Neural cell (in vitro differentiated cells): Measurements from ENCODE around the gene MRPL19. TPM values are rescaled to one million over a fixed set of nuclear protein-coding genes. Genes with fewer than 3 reads are reported as not detected.

Experiments used
- H2AFZ ChIP-seq: fragments of 200-600, 300-800 bp; sonication (generic), shearing (Covaris generic); 2 replicates; pipeline ENCODE4 v1.6.0; 2014; ENCODE audit warnings: low read depth, mild to moderate bottlenecking, antibody characterized with exemption, low read length, moderate library complexity
- H3F3A ChIP-seq: fragments of 200-600 bp; shearing (Covaris generic); 2 replicates; pipeline ENCODE4 v1.6.1; 2016; ENCODE audit warnings: mild to moderate bottlenecking, moderate library complexity, mixed read lengths, antibody characterized with exemption, low read length; ENCODE audit not compliant: insufficient read depth, poor library complexity, severe bottlenecking
- H3K27ac ChIP-seq: fragments of 200-600, 300-800 bp; sonication (generic), shearing (Covaris generic); 2 replicates; pipeline ENCODE4 v1.5.1; 2014; ENCODE audit warnings: mild to moderate bottlenecking, low read length, moderate library complexity
- H3K27me3 ChIP-seq: fragments of 300-800, 200-600 bp; sonication (generic), shearing (Covaris generic); 2 replicates; pipeline ENCODE4 v1.6.0; 2014; ENCODE audit warnings: mild to moderate bottlenecking, low read depth, low read length, moderate library complexity; ENCODE audit not compliant: insufficient read depth
- H3K36me3 ChIP-seq: fragments of 300-800, 200-600 bp; sonication (generic), shearing (Covaris generic); 2 replicates; pipeline ENCODE4 v1.5.1; 2014; ENCODE audit warnings: mild to moderate bottlenecking, antibody characterized with exemption, low read length, moderate library complexity; ENCODE audit not compliant: insufficient read depth
- H3K4me2 ChIP-seq: fragments of 300-800, 200-600 bp; sonication (generic), shearing (Covaris generic); 2 replicates; pipeline ENCODE4 v1.6.0; 2014; ENCODE audit warnings: mild to moderate bottlenecking, low read length
- H3K4me3 ChIP-seq: fragments of 300-800, 200-600 bp; sonication (generic), shearing (Covaris generic); 2 replicates; pipeline ENCODE4 v1.5.1; 2014; ENCODE audit warnings: mild to moderate bottlenecking, low read length, moderate library complexity
- H3K79me2 ChIP-seq: fragments of 200-600 bp; shearing (Covaris generic); replicated peaks from 2 replicates; pipeline ENCODE4 v1.6.0; 2014; ENCODE audit warnings: mild to moderate bottlenecking, low read length, moderate library complexity; ENCODE audit not compliant: insufficient read depth
- H3K9ac ChIP-seq: fragments of 300-800, 200-600 bp; sonication (generic), shearing (Covaris generic); 2 replicates; pipeline ENCODE4 v1.6.1; 2016; ENCODE audit warnings: mild to moderate bottlenecking, low read length, mixed read lengths
- H3K9me2 ChIP-seq: fragments of 200-600 bp; shearing (Covaris generic); 2 replicates; pipeline ENCODE4 v1.6.1; 2016; ENCODE audit warnings: mild to moderate bottlenecking, low read length, mixed read lengths; ENCODE audit not compliant: insufficient read depth
- H3K9me3 ChIP-seq: fragments of 200-600, 300-800 bp; sonication (generic), shearing (Covaris generic); 2 replicates; pipeline ENCODE4 v1.6.1; 2016; ENCODE audit warnings: mild to moderate bottlenecking, mixed run types, low read length, moderate library complexity, mixed read lengths
- H4K20me1 ChIP-seq: fragments of 200-600 bp; shearing (Covaris generic); 2 replicates; pipeline ENCODE4 v1.6.1; 2016; ENCODE audit warnings: mild to moderate bottlenecking, mixed run types; ENCODE audit not compliant: insufficient read depth
- EP300 ChIP-seq: fragments of 450-650 bp; conservative IDR thresholded peaks from 2 replicates; pipeline ENCODE4 v1.6.1; 2014; ENCODE audit warnings: antibody characterized with exemption, mild to moderate bottlenecking, moderate library complexity; ENCODE audit not compliant: poor library complexity, severe bottlenecking
- EZH2 ChIP-seq: fragments of 200-600, 300-800 bp; shearing (Covaris generic), sonication (generic); IDR thresholded peaks from 2 replicates; pipeline ENCODE4 v1.6.1; 2014; ENCODE audit warnings: antibody characterized with exemption, low read length, borderline replicate concordance, mild to moderate bottlenecking; ENCODE audit not compliant: insufficient read depth, poor library complexity, severe bottlenecking
- MXI1 ChIP-seq: fragments of 450-650 bp; conservative IDR thresholded peaks from 2 replicates; pipeline ENCODE4 v1.6.1; 2014; ENCODE audit warnings: antibody characterized with exemption, mild to moderate bottlenecking; ENCODE audit not compliant: poor library complexity, severe bottlenecking
- POLR2AphosphoS5 ChIP-seq: IDR thresholded peaks from 2 replicates; pipeline ENCODE4 v1.6.1; 2012
- RAD21 ChIP-seq: fragments of 450-650 bp; conservative IDR thresholded peaks from 2 replicates; pipeline ENCODE4 v1.6.1; 2014; ENCODE audit warnings: antibody characterized with exemption, mild to moderate bottlenecking, moderate library complexity
- SMC3 ChIP-seq: fragments of 450-650 bp; conservative IDR thresholded peaks from 2 replicates; pipeline ENCODE4 v1.6.1; 2014; ENCODE audit warnings: antibody characterized with exemption, mild to moderate bottlenecking, moderate library complexity; ENCODE audit not compliant: poor library complexity
- TAF1 ChIP-seq: IDR thresholded peaks from 2 replicates; pipeline ENCODE4 v1.6.1; 2012; ENCODE audit warnings: low read depth
- polyA plus RNA-seq: library from polyadenylated mRNA; depleted of rRNA; stranded (reverse); fragments of >200 nt; gene quantifications from 2 replicates; pipeline ENCODE4 v1.2.3, GENCODE V29; 2014
- TF ChIP-seq, protein P1 (sequence below): fragments of 450-650 bp; IDR thresholded peaks from 2 replicates; pipeline ENCODE4 v1.5.1; 2014; ENCODE audit warnings: antibody characterized with exemption, mild to moderate bottlenecking, moderate library complexity; ENCODE audit not compliant: poor library complexity, severe bottlenecking
- TF ChIP-seq, protein P2 (sequence below): IDR thresholded peaks from 2 replicates; pipeline ENCODE4 v1.6.1; 2012; ENCODE audit warnings: borderline replicate concordance

MRPL19 gene
- polyA plus RNA-seq, 1 donor from 2014 or later, result 28.1 TPM

DNA sequence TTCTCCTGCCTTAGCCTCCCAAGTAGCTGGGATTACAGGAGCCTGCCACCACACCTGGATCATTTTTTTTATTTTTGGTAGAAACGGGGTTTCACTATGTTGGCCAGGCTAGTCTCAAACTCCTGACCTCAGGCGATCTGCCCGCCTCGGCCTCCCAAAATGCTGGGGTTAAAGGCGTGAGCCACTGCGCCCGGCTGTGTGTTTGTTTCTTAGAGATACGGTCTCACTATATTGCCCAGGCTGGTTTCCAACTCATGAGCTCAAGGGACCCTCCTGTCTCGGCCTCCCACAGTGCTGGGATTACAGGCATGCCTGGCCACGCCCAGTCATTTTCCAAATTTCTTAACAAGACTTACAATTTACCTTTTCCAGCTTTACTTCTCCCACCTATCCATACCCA lies 940 bp upstream of the MRPL19 start:
- H4K20me1 ChIP-seq, result no peaks in the 10 kb centered on the region
- H3K36me3 ChIP-seq, result peaks cover 5% of the 10 kb centered on the region
- no peak overlapping the region for H2AFZ ChIP-seq
- no peak overlapping the region for H3K9ac ChIP-seq
- peaks cover 14% of the 10 kb centered on the region for H3K79me2 ChIP-seq
- no peak overlapping the region for H3K4me3 ChIP-seq
- no peak overlapping the region for H3K4me2 ChIP-seq
- TF ChIP-seq EP300 (no peak), TAF1 (no peak), POLR2AphosphoS5 (no peak), SMC3 (no peak), EZH2 (no peak), MXI1 (no peak), RAD21 (no peak)
- TF ChIP-seq, protein P1, sequence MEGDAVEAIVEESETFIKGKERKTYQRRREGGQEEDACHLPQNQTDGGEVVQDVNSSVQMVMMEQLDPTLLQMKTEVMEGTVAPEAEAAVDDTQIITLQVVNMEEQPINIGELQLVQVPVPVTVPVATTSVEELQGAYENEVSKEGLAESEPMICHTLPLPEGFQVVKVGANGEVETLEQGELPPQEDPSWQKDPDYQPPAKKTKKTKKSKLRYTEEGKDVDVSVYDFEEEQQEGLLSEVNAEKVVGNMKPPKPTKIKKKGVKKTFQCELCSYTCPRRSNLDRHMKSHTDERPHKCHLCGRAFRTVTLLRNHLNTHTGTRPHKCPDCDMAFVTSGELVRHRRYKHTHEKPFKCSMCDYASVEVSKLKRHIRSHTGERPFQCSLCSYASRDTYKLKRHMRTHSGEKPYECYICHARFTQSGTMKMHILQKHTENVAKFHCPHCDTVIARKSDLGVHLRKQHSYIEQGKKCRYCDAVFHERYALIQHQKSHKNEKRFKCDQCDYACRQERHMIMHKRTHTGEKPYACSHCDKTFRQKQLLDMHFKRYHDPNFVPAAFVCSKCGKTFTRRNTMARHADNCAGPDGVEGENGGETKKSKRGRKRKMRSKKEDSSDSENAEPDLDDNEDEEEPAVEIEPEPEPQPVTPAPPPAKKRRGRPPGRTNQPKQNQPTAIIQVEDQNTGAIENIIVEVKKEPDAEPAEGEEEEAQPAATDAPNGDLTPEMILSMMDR, result no peak
- TF ChIP-seq, protein P2, sequence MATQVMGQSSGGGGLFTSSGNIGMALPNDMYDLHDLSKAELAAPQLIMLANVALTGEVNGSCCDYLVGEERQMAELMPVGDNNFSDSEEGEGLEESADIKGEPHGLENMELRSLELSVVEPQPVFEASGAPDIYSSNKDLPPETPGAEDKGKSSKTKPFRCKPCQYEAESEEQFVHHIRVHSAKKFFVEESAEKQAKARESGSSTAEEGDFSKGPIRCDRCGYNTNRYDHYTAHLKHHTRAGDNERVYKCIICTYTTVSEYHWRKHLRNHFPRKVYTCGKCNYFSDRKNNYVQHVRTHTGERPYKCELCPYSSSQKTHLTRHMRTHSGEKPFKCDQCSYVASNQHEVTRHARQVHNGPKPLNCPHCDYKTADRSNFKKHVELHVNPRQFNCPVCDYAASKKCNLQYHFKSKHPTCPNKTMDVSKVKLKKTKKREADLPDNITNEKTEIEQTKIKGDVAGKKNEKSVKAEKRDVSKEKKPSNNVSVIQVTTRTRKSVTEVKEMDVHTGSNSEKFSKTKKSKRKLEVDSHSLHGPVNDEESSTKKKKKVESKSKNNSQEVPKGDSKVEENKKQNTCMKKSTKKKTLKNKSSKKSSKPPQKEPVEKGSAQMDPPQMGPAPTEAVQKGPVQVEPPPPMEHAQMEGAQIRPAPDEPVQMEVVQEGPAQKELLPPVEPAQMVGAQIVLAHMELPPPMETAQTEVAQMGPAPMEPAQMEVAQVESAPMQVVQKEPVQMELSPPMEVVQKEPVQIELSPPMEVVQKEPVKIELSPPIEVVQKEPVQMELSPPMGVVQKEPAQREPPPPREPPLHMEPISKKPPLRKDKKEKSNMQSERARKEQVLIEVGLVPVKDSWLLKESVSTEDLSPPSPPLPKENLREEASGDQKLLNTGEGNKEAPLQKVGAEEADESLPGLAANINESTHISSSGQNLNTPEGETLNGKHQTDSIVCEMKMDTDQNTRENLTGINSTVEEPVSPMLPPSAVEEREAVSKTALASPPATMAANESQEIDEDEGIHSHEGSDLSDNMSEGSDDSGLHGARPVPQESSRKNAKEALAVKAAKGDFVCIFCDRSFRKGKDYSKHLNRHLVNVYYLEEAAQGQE, result no peak
- no peaks in the 10 kb centered on the region for H3K9me2 ChIP-seq
- H3F3A ChIP-seq, result no peaks in the 10 kb centered on the region
- H3K9me3 ChIP-seq, result no peaks in the 10 kb centered on the region
- no peak overlapping the region for H3K27ac ChIP-seq
- no peaks in the 10 kb centered on the region for H3K27me3 ChIP-seq

DNA sequence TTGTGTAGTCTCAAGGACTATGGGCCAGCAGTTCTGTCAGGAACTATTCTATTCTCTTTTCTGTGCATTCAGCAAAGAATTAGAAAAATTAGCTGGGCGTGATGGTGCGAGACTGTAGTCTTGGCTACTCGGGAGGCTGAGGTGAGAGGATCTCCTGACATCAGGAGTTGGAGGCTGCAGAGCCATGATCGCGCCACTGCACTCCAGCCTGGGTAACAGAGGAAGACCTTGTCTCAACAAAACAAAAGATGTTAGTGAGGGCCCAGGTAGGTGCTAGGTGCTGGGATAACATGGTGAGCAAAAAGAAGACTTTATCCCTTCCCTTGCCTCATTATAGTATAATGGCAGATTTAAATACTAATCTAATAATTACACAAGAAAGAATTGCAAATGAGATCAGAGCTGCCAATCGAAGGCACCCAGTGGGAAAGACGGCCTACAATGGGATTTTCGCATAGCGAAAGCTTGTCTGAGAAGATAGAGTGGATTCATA lies 447 bp upstream of the MRPL19 start:
- Histone ChIP-seq H3K79me2 (peaks cover 14% of the 10 kb centered on the region), H3K9me2 (no peaks in the 10 kb centered on the region), H3K36me3 (peaks cover 5% of the 10 kb centered on the region), H3K9me3 (no peaks in the 10 kb centered on the region), H3K27me3 (no peaks in the 10 kb centered on the region), H3K9ac (peak overlapping the region; percentile 85), H3F3A (no peaks in the 10 kb centered on the region), H3K4me2 (peak overlapping the region; percentile 66), H4K20me1 (no peaks in the 10 kb centered on the region), H3K27ac (peak overlapping the region; percentile 62), H3K4me3 (peak overlapping the region; percentile 81), H2AFZ (peak overlapping the region; percentile 86)
- TF ChIP-seq EZH2, result no peak
- TF ChIP-seq, protein P2, result no peak
